Measurements from ENCODE around the gene AMDHD1. TPM values are rescaled to one million over a fixed set of nuclear protein-coding genes. Genes with fewer than 3 reads are reported as not detected.

Gene AMDHD1
- polyA plus RNA-seq, 1 donor (not counting 4 experiments of a cell fraction or from before 2014, with no cell fraction given): 0.68 TPM

- Histone ChIP-seq H3K9ac (ENCODE audit: control insufficient read depth, extremely low read depth, insufficient read depth, low read length) (no peak overlapping the region), H3K4me3 (ENCODE audit: control insufficient read depth in 2 of 3, extremely low read depth in 1 of 3, insufficient read depth in 2 of 3, low read depth in 1 of 3, low read length in 3 of 3) (no peak overlapping the region), H3K9me1 (ENCODE audit: control insufficient read depth, extremely low read depth, insufficient read depth, low read length) (no peaks in the 10 kb centered on the region), H4K20me1 (ENCODE audit: control insufficient read depth, extremely low read depth, insufficient read depth, low read length) (no peaks in the 10 kb centered on the region), H3K4me2 (ENCODE audit: control insufficient read depth, extremely low read depth, insufficient read depth, low read depth, low read length) (no peak overlapping the region), H3K79me2 (ENCODE audit: control insufficient read depth, insufficient read depth, low read length) (no peaks in the 10 kb centered on the region), H2AFZ (ENCODE audit: control insufficient read depth, low read length) (no peak overlapping the region), H3K9me3 (ENCODE audit: control insufficient read depth, low read depth, low read length) (no peaks in the 10 kb centered on the region), H3K27me3 (ENCODE audit: control insufficient read depth, extremely low read depth, insufficient read depth, low read length) (no peaks in the 10 kb centered on the region), H3K36me3 (ENCODE audit: control insufficient read depth in 2 of 2, extremely low read depth in 1 of 2, insufficient read depth in 2 of 2, low read length in 2 of 2) (peaks cover 9 to 15% of the 10 kb centered on the region in 2 experiments), H3K4me1 (ENCODE audit: control insufficient read depth, extremely low read depth, insufficient read depth, low read length) (no peaks in the 10 kb centered on the region), H3K27ac (ENCODE audit: control insufficient read depth, insufficient read depth, low read length) (no peak overlapping the region)
- DNase-seq (ENCODE audit: low read depth, low spot score): no peak
- dilution Hi-C loops (cut with MboI; ENCODE audit: extremely low pct_ligation_motif_present, low sequenced_read_pairs): no loop called here
- FAIRE-seq: no peak
- TF ChIP-seq EZH2 (IDR thresholded peaks at IDR 0.05; ENCODE audit: low read length): no peak
- no peak for TF ChIP-seq CTCF (optimal IDR thresholded peaks at IDR 0.05 in 1 of 3, IDR thresholded peaks at IDR 0.05 in 1 of 3, conservative IDR thresholded peaks at IDR 0.05 in 1 of 3; ENCODE audit: extremely low read depth in 1 of 3, insufficient read depth in 2 of 3, low read length in 3 of 3)
These were observed 63.6 kb downstream of the AMDHD1 start for GRCh38 chr12:96006727-96007126.

- H3K27ac ChIP-seq (ENCODE audit: control insufficient read depth, insufficient read depth, low read length): no peak overlapping the region
- H3K4me1 ChIP-seq (ENCODE audit: control insufficient read depth, extremely low read depth, insufficient read depth, low read length): no peaks in the 10 kb centered on the region
- peaks cover 14 to 17% of the 10 kb centered on the region in 2 experiments for H3K36me3 ChIP-seq (ENCODE audit: control insufficient read depth in 2 of 2, extremely low read depth in 1 of 2, insufficient read depth in 2 of 2, low read length in 2 of 2)
- no peaks in the 10 kb centered on the region for H3K27me3 ChIP-seq (ENCODE audit: control insufficient read depth, extremely low read depth, insufficient read depth, low read length)
- no peaks in the 10 kb centered on the region for H3K9me1 ChIP-seq (ENCODE audit: control insufficient read depth, extremely low read depth, insufficient read depth, low read length)
- H3K9me3 ChIP-seq (ENCODE audit: control insufficient read depth, low read depth, low read length): no peaks in the 10 kb centered on the region
- H3K4me2 ChIP-seq (ENCODE audit: control insufficient read depth, extremely low read depth, insufficient read depth, low read depth, low read length): no peak overlapping the region
- dilution Hi-C loops (cut with MboI; ENCODE audit: extremely low pct_ligation_motif_present, low sequenced_read_pairs): no loop called here
- no peak for DNase-seq (ENCODE audit: low read depth, low spot score)
- H3K4me3 ChIP-seq (ENCODE audit: control insufficient read depth in 2 of 3, extremely low read depth in 1 of 3, insufficient read depth in 2 of 3, low read depth in 1 of 3, low read length in 3 of 3): no peak overlapping the region
- H3K79me2 ChIP-seq (ENCODE audit: control insufficient read depth, insufficient read depth, low read length): no peaks in the 10 kb centered on the region
- no peak overlapping the region for H3K9ac ChIP-seq (ENCODE audit: control insufficient read depth, extremely low read depth, insufficient read depth, low read length)
- FAIRE-seq: no peak
- no peak overlapping the region for H2AFZ ChIP-seq (ENCODE audit: control insufficient read depth, low read length)
- TF ChIP-seq EZH2 (IDR thresholded peaks at IDR 0.05; ENCODE audit: low read length) (no peak), CTCF (optimal IDR thresholded peaks at IDR 0.05 in 1 of 3, IDR thresholded peaks at IDR 0.05 in 1 of 3, conservative IDR thresholded peaks at IDR 0.05 in 1 of 3; ENCODE audit: extremely low read depth in 1 of 3, insufficient read depth in 2 of 3, low read length in 3 of 3) (no peak)
- H4K20me1 ChIP-seq (ENCODE audit: control insufficient read depth, extremely low read depth, insufficient read depth, low read length): no peaks in the 10 kb centered on the region
These were observed 64.6 kb downstream of the AMDHD1 start for GRCh38 chr12:96007729-96008128.

Data from keratinocyte (primary cell).